Activated T-helper 2 cell treated with anti-CD3 and anti-CD28 coated beads, Interferon-gamma antibody, Interleukin-2, Interleukin-4, amounts not matched to agents 10 μg/mL and 5 μg/mL and 100 μg/mL, durations not matched to agents 14 hours and 24 hours and 36 hours (primary cell): ENCODE measurements around the gene LMOD3. TPM values are rescaled to one million over a fixed set of nuclear protein-coding genes. Genes with fewer than 3 reads are reported as not detected.

Source experiments
- DNase-seq: peaks from one replicate; pipeline ENCODE4 v3.0.0; 2021; ENCODE audit warnings: low spot score
- H3K27ac Mint-ChIP-seq: one replicate; pipeline ENCODE4 v1.8.0; 2021; ENCODE audit warnings: mixed read lengths
- H3K27me3 Mint-ChIP-seq: one replicate; pipeline ENCODE4 v1.8.0; 2021; ENCODE audit warnings: low read depth, mixed read lengths
- H3K36me3 Mint-ChIP-seq: one replicate; pipeline ENCODE4 v1.8.0; 2021; ENCODE audit warnings: low read depth, mixed read lengths
- H3K4me1 Mint-ChIP-seq: one replicate; pipeline ENCODE4 v1.8.0; 2021; ENCODE audit warnings: low read depth, mixed read lengths
- H3K4me3 Mint-ChIP-seq: one replicate; pipeline ENCODE4 v1.8.0; 2021; ENCODE audit warnings: low read depth, mild to moderate bottlenecking, moderate library complexity, mixed read lengths
- H3K9me3 Mint-ChIP-seq: one replicate; pipeline ENCODE4 v1.8.0; 2021; ENCODE audit warnings: mixed read lengths
- intact Hi-C: fragments of 100-400 bp; cut with micrococcal nuclease; formaldehyde crosslinking; loops from one replicate; pipeline ENCODE4 v1.15.1; 2023
- total RNA-seq: library from RNA; stranded (reverse); gene quantifications from 2 replicates; pipeline ENCODE4 v1.2.3, GENCODE V29; 2022

LMOD3 gene
- total RNA-seq, 1 donor from 2014 or later: not detected

GRCh38 chr3:69085168-69085832 is 37.1 kb downstream of the LMOD3 start:
- peak overlapping the region; percentile 98 for H3K27ac Mint-ChIP-seq
- H3K9me3 Mint-ChIP-seq: no peaks in the 10 kb centered on the region
- H3K4me3 Mint-ChIP-seq: peak overlapping the region; percentile 96
- peaks cover 40% of the 10 kb centered on the region for H3K36me3 Mint-ChIP-seq
- H3K27me3 Mint-ChIP-seq: no peaks in the 10 kb centered on the region
- DNase-seq: no peak
- peaks cover 60% of the 10 kb centered on the region for H3K4me1 Mint-ChIP-seq
- intact Hi-C loops: loop anchor here (2.0 to 10.0 kb wide), 2 partner anchors 72 to 1430 kb away; partner anchors contain the start of genes EOGT and SUCLG2

- Mint-ChIP-seq H3K9me3 (no peaks in the 10 kb centered on the region), H3K4me3 (peak within 1 kb of the TSS; percentile 96), H3K27me3 (no peaks in the 10 kb centered on the region), H3K4me1 (peaks cover 53% of the 10 kb centered on the region), H3K36me3 (peaks cover 34% of the 10 kb centered on the region), H3K27ac (peak within 1 kb of the TSS; percentile 98)
- peak; percentile 89 for DNase-seq
- intact Hi-C loops: loop anchor here (1.0 to 10.0 kb wide), 5 partner anchors 10 to 1430 kb away; partner anchors contain the start of genes EOGT, SUCLG2 and TMF1
These were observed 37.8 kb downstream of the LMOD3 start, which contains the start of gene ARL6IP5 for GRCh38 chr3:69084326-69085167. ARL6IP5 (plus strand) TSS chr3:69084937; CDS start chr3:69085048, 111 bp downstream.

GRCh38 chr3:69082805-69083204 is 39.6 kb downstream of the LMOD3 start:
- H3K4me1 Mint-ChIP-seq: peaks cover 53% of the 10 kb centered on the region
- no peaks in the 10 kb centered on the region for H3K27me3 Mint-ChIP-seq
- intact Hi-C loops: loop anchor here (1.0 to 10.0 kb wide), 6 partner anchors 24 to 1428 kb away; partner anchors contain the start of gene SUCLG2
- peak overlapping the region; percentile 49 for H3K4me3 Mint-ChIP-seq
- DNase-seq: peak; percentile 47
- peaks cover 31% of the 10 kb centered on the region for H3K36me3 Mint-ChIP-seq
- peak overlapping the region; percentile 98 for H3K27ac Mint-ChIP-seq
- H3K9me3 Mint-ChIP-seq: no peaks in the 10 kb centered on the region

- no peak for DNase-seq
- peak overlapping the region; percentile 98 for H3K27ac Mint-ChIP-seq
- peak overlapping the region; percentile 73 for H3K4me3 Mint-ChIP-seq
- intact Hi-C loops: loop anchor here (1.0 to 10.0 kb wide), 5 partner anchors 23 to 1428 kb away; partner anchors contain the start of gene SUCLG2
- no peaks in the 10 kb centered on the region for H3K27me3 Mint-ChIP-seq
- peaks cover 55% of the 10 kb centered on the region for H3K4me1 Mint-ChIP-seq
- no peaks in the 10 kb centered on the region for H3K9me3 Mint-ChIP-seq
- peaks cover 34% of the 10 kb centered on the region for H3K36me3 Mint-ChIP-seq
These were observed 40.0 kb downstream of the LMOD3 start for GRCh38 chr3:69082361-69082760.

GRCh38 chr3:69081583-69082262 is 40.7 kb downstream of the LMOD3 start:
- DNase-seq: no peak
- peak overlapping the region; percentile 73 for H3K4me3 Mint-ChIP-seq
- intact Hi-C loops: loop anchor here (1.0 to 10.0 kb wide), 5 partner anchors 22 to 1427 kb away; partner anchors contain the start of gene SUCLG2
- H3K9me3 Mint-ChIP-seq: no peaks in the 10 kb centered on the region
- H3K27me3 Mint-ChIP-seq: no peaks in the 10 kb centered on the region
- H3K4me1 Mint-ChIP-seq: peaks cover 58% of the 10 kb centered on the region
- H3K36me3 Mint-ChIP-seq: peaks cover 35% of the 10 kb centered on the region
- H3K27ac Mint-ChIP-seq: peak overlapping the region; percentile 98

GRCh38 chr3:69080233-69080920 is 42.0 kb downstream of the LMOD3 start, which contains the start of gene UBA3:
UBA3 (minus strand) TSS chr3:69080365; CDS start chr3:69080353, 12 bp downstream.
- Mint-ChIP-seq H3K36me3 (peaks cover 30% of the 10 kb centered on the region), H3K4me3 (peak within 1 kb of the TSS; percentile 83), H3K4me1 (peaks cover 60% of the 10 kb centered on the region), H3K27me3 (no peaks in the 10 kb centered on the region), H3K9me3 (no peaks in the 10 kb centered on the region), H3K27ac (peak within 1 kb of the TSS; percentile 98)
- DNase-seq: peak; percentile 81
- intact Hi-C loops: loop anchor here (1.0 to 10.0 kb wide), 3 partner anchors 15 to 1426 kb away; partner anchors contain the start of gene SUCLG2

GRCh38 chr3:69079269-69080159 is 42.9 kb downstream of the LMOD3 start:
- Mint-ChIP-seq H3K27ac (peak overlapping the region; percentile 67), H3K36me3 (peaks cover 29% of the 10 kb centered on the region), H3K4me1 (peaks cover 58% of the 10 kb centered on the region), H3K4me3 (peak overlapping the region; percentile 83), H3K9me3 (no peaks in the 10 kb centered on the region), H3K27me3 (no peaks in the 10 kb centered on the region)
- no peak for DNase-seq
- intact Hi-C loops: loop anchor here (1.0 to 10.0 kb wide), 3 partner anchors 14 to 1425 kb away; partner anchors contain the start of gene SUCLG2

GRCh38 chr3:69072928-69073327 is 49.5 kb downstream of the LMOD3 start:
- peak overlapping the region; percentile 0 for H3K27ac Mint-ChIP-seq
- H3K27me3 Mint-ChIP-seq: no peaks in the 10 kb centered on the region
- no peak overlapping the region for H3K4me3 Mint-ChIP-seq
- no peak for DNase-seq
- no peaks in the 10 kb centered on the region for H3K9me3 Mint-ChIP-seq
- peaks cover 55% of the 10 kb centered on the region for H3K36me3 Mint-ChIP-seq
- peaks cover 36% of the 10 kb centered on the region for H3K4me1 Mint-ChIP-seq
- intact Hi-C loops: no loop called here

GRCh38 chr3:69066121-69066520 is 56.3 kb downstream of the LMOD3 start:
- Mint-ChIP-seq H3K27ac (peak overlapping the region; percentile 71), H3K4me1 (peaks cover 44% of the 10 kb centered on the region), H3K27me3 (no peaks in the 10 kb centered on the region), H3K36me3 (peaks cover 60% of the 10 kb centered on the region), H3K4me3 (no peak overlapping the region), H3K9me3 (no peaks in the 10 kb centered on the region)
- no peak for DNase-seq
- intact Hi-C loops: loop anchor here (5.0 kb wide), 1 partner anchor 41 kb away; no protein-coding TSS in a partner anchor

- Mint-ChIP-seq H3K9me3 (peaks cover 4% of the 10 kb centered on the region), H3K4me3 (peak overlapping the region; percentile 47), H3K36me3 (peaks cover 60% of the 10 kb centered on the region), H3K27ac (peak overlapping the region; percentile 71), H3K4me1 (peaks cover 43% of the 10 kb centered on the region), H3K27me3 (no peaks in the 10 kb centered on the region)
- intact Hi-C loops: loop anchor here (1.0 to 5.0 kb wide), 2 partner anchors 15 to 42 kb away; partner anchors contain the start of gene UBA3
- DNase-seq: no peak
These were observed 57.0 kb downstream of the LMOD3 start for GRCh38 chr3:69065318-69065964.
